NCI-H1436 (cell line): ENCODE measurements around the gene SUPT5H.
"Not testable (repeated sequence)": the region's sequence is repeated elsewhere in the genome, so short reads cannot be mapped to it uniquely, and the experiment has no call there.

Experiments used
- DNase-seq: peaks from one replicate; lab custom pipeline; 2025; lab: John Stamatoyannopoulos, UW

Gene SUPT5H

GRCh38 chr19:39425744-39426143, 19.6 kb upstream of the SUPT5H start:
- DNase-seq: no peak

GRCh38 chr19:39426170-39426569, 19.2 kb upstream of the SUPT5H start:
- DNase-seq: no peak

GRCh38 chr19:39427707-39428106, 17.7 kb upstream of the SUPT5H start:
- no peak for DNase-seq

GRCh38 chr19:39428283-39429112, 16.9 kb upstream of the SUPT5H start:
- no peak for DNase-seq

GRCh38 chr19:39430675-39431593, 14.4 kb upstream of the SUPT5H start:
- no peak for DNase-seq

- DNase-seq: no peak
Observed at GRCh38 chr19:39432677-39433025, 12.7 kb upstream of the SUPT5H start.

GRCh38 chr19:39433480-39434079, 11.8 kb upstream of the SUPT5H start:
- no peak for DNase-seq

GRCh38 chr19:39434123-39435076, 11.0 kb upstream of the SUPT5H start:
- no peak for DNase-seq

GRCh38 chr19:39435499-39436349, 9.7 kb upstream of the SUPT5H start, which contains the start of gene RPS16:
RPS16 (minus strand) TSS chr19:39435949; CDS start chr19:39435895, 54 bp downstream.
- DNase-seq: peak; percentile 98

- DNase-seq: no peak
Observed at GRCh38 chr19:39436350-39436716, 9.0 kb upstream of the SUPT5H start.

- DNase-seq: no peak
Observed at GRCh38 chr19:39438270-39438934, 7.0 kb upstream of the SUPT5H start.

GRCh38 chr19:39444598-39445195, 685 bp upstream of the SUPT5H start:
- DNase-seq: no peak

GRCh38 chr19:39446365-39447084, 1.1 kb downstream of the SUPT5H start:
- no peak for DNase-seq

GRCh38 chr19:39448271-39448670, 2.9 kb downstream of the SUPT5H start:
- no peak for DNase-seq

- DNase-seq: no peak
Observed at GRCh38 chr19:39449116-39449797, 3.9 kb downstream of the SUPT5H start.

- DNase-seq: not testable (repeated sequence)
Observed at GRCh38 chr19:39451257-39451656, 5.9 kb downstream of the SUPT5H start.

GRCh38 chr19:39463403-39463802, 18.0 kb downstream of the SUPT5H start:
- DNase-seq: no peak
